Measurements from ENCODE around the gene MAN2A1.

The MAN2A1 gene

GRCh38 chr5:109685916-109686315 is 3.8 kb upstream of the MAN2A1 start:
- no peak for DNase-seq

- peak; percentile 61 for DNase-seq
Measured at GRCh38 chr5:109688630-109688969, 1.1 kb upstream of the MAN2A1 start.

- peak; percentile 86 for DNase-seq
Measured at GRCh38 chr5:109688970-109689739, 572 bp upstream of the MAN2A1 start.

- DNase-seq: peak; percentile 18
Measured at GRCh38 chr5:109690242-109690974, 681 bp downstream of the MAN2A1 start.

- peak; percentile 50 for DNase-seq
Measured at GRCh38 chr5:109690975-109691574, 1.3 kb downstream of the MAN2A1 start.

- DNase-seq: no peak
Measured at GRCh38 chr5:109691996-109692395, 2.3 kb downstream of the MAN2A1 start.

GRCh38 chr5:109692852-109693251 is 3.1 kb downstream of the MAN2A1 start:
- no peak for DNase-seq

GRCh38 chr5:109693535-109694400 is 4.0 kb downstream of the MAN2A1 start:
- DNase-seq: no peak

- no peak for DNase-seq
Measured at GRCh38 chr5:109694451-109694891, 4.7 kb downstream of the MAN2A1 start.

GRCh38 chr5:109695005-109695926 is 5.5 kb downstream of the MAN2A1 start:
- DNase-seq: no peak

- DNase-seq: no peak
Measured at GRCh38 chr5:109697339-109697738, 7.6 kb downstream of the MAN2A1 start.

GRCh38 chr5:109700516-109701153 is 10.9 kb downstream of the MAN2A1 start:
- DNase-seq: no peak

GRCh38 chr5:109701252-109701651 is 11.5 kb downstream of the MAN2A1 start:
- no peak for DNase-seq

- no peak for DNase-seq
Measured at GRCh38 chr5:109701792-109702191, 12.1 kb downstream of the MAN2A1 start.

- no peak for DNase-seq
Measured at GRCh38 chr5:109703166-109703565, 13.4 kb downstream of the MAN2A1 start.

GRCh38 chr5:109703829-109704228 is 14.1 kb downstream of the MAN2A1 start:
- peak; percentile 21 for DNase-seq

GRCh38 chr5:109704282-109704952 is 14.7 kb downstream of the MAN2A1 start:
- DNase-seq: no peak

GRCh38 chr5:109705596-109705995 is 15.9 kb downstream of the MAN2A1 start:
- DNase-seq: no peak

- DNase-seq: no peak
Measured at GRCh38 chr5:109706095-109706494, 16.4 kb downstream of the MAN2A1 start.

- DNase-seq: no peak
Measured at GRCh38 chr5:109707531-109707930, 17.8 kb downstream of the MAN2A1 start.

GRCh38 chr5:109708813-109709212 is 19.1 kb downstream of the MAN2A1 start:
- DNase-seq: no peak
